ENCODE results near the gene COX6B2.

Gene COX6B2

DNA sequence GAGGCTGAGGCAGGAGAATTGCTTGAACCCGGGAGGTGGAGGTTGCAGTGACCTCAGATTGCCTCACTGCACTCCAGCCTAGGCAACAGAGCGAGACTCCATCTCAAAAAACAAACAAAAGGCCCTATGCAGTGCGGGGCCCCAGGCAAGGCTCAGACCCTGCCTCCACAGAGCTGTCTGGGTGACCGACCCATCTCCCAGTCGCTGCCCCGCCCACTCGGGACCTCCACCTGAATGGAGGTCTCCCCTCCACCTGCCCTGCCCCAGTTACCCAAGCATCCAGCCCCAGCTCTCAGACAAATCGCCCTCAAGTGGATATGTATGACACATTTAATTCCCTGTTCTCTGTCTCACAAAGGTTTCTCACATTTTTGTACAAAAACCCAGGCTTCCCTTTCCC lies 10.7 kb upstream of the COX6B2 start:
- H3K36me3 ChIP-seq (replicated peaks; ENCODE audit: insufficient read depth, low read length): no peaks in the 10 kb centered on the region
- H3K27me3 ChIP-seq (replicated peaks; ENCODE audit: insufficient read depth, low read length): peaks cover 72% of the 10 kb centered on the region
- no peaks in the 10 kb centered on the region for H3F3A ChIP-seq (ENCODE audit: insufficient read depth, low read length)
- TF ChIP-seq, protein P1, sequence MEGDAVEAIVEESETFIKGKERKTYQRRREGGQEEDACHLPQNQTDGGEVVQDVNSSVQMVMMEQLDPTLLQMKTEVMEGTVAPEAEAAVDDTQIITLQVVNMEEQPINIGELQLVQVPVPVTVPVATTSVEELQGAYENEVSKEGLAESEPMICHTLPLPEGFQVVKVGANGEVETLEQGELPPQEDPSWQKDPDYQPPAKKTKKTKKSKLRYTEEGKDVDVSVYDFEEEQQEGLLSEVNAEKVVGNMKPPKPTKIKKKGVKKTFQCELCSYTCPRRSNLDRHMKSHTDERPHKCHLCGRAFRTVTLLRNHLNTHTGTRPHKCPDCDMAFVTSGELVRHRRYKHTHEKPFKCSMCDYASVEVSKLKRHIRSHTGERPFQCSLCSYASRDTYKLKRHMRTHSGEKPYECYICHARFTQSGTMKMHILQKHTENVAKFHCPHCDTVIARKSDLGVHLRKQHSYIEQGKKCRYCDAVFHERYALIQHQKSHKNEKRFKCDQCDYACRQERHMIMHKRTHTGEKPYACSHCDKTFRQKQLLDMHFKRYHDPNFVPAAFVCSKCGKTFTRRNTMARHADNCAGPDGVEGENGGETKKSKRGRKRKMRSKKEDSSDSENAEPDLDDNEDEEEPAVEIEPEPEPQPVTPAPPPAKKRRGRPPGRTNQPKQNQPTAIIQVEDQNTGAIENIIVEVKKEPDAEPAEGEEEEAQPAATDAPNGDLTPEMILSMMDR (IDR thresholded peaks at IDR 0.05; ENCODE audit: low read length): no peak
- no peak for TF ChIP-seq EZH2 (optimal IDR thresholded peaks at IDR 0.05; ENCODE audit: low read depth, low read length)
- TF ChIP-seq EZH2phosphoT487 (IDR thresholded peaks at IDR 0.05; ENCODE audit: low read length): no peak
- H3K79me2 ChIP-seq (ENCODE audit: low read length): no peaks in the 10 kb centered on the region
- no peaks in the 10 kb centered on the region for H3K9me2 ChIP-seq (replicated peaks; ENCODE audit: insufficient read depth, low read length)
- no peaks in the 10 kb centered on the region for H3K9me3 ChIP-seq (replicated peaks; ENCODE audit: insufficient read depth, low read length)
- no peak overlapping the region for H2AFZ ChIP-seq (ENCODE audit: low read length)
- H3K27ac ChIP-seq (ENCODE audit: low read length): no peak overlapping the region
- H3K4me1 ChIP-seq (ENCODE audit: low read length): no peaks in the 10 kb centered on the region
- no peak overlapping the region for H3K4me3 ChIP-seq (ENCODE audit: low read length)
- H4K20me1 ChIP-seq (ENCODE audit: insufficient read depth, low read length): no peaks in the 10 kb centered on the region
- no peak overlapping the region for H3K4me2 ChIP-seq (ENCODE audit: low read depth, low read length)
- no peak for DNase-seq
- no peak overlapping the region for H3K9ac ChIP-seq (ENCODE audit: low read length)

DNA sequence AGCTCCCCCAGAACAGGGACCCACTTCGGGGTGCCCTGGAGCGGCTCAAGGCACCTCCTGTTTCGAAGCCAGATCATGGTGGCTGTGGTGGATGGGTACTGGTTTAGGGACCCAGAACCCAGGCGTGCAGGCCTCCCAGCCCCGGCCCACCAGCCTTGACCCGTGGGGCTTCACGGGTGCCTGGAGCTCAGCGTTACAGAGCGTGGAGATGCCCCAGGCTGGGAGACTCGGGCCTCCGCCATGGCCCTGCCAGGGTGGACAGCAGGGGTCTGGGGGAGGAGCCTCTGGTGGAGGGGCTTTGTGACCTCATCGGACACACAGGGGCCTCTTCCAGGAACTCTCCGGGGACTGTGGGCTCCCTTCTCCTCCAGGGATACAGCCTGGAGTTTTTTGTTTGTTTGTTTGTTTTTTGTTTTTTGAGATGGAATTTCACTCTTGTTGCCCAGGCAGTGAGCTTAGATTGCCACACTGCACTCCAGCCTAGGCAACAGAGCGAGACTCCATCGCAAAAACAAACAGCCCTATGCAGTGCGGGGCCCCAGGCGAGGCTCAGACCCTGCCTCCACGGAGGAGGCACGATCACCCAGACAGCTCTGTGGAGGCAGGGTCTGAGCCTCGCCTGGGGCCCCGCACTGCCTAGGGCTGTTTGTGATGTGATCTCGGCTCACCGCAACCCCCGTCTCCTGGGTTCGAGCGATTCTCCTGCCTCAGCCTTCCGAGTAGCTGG lies 8.6 kb upstream of the COX6B2 start, which contains the start of gene GARIN5B:
Gene GARIN5B, minus strand, starts transcription at position 271 of the 727 bp plus-strand sequence. Its CDS starts 194 bp downstream, at position 77.
- H3K27me3 ChIP-seq (replicated peaks; ENCODE audit: insufficient read depth, low read length): peaks cover 52% of the 10 kb centered on the region
- TF ChIP-seq, protein P1 (IDR thresholded peaks at IDR 0.05; ENCODE audit: low read length): no peak
- no peak for TF ChIP-seq EZH2 (optimal IDR thresholded peaks at IDR 0.05; ENCODE audit: low read depth, low read length)
- no peak for TF ChIP-seq EZH2phosphoT487 (IDR thresholded peaks at IDR 0.05; ENCODE audit: low read length)
- H2AFZ ChIP-seq (ENCODE audit: low read length): no peak within 1 kb of the TSS
- H3F3A ChIP-seq (ENCODE audit: insufficient read depth, low read length): no peaks in the 10 kb centered on the region
- H3K9me3 ChIP-seq (replicated peaks; ENCODE audit: insufficient read depth, low read length): no peaks in the 10 kb centered on the region
- DNase-seq: no peak
- no peak within 1 kb of the TSS for H3K4me3 ChIP-seq (ENCODE audit: low read length)
- peaks cover 5% of the 10 kb centered on the region for H3K4me1 ChIP-seq (ENCODE audit: low read length)
- no peaks in the 10 kb centered on the region for H3K36me3 ChIP-seq (replicated peaks; ENCODE audit: insufficient read depth, low read length)
- H3K4me2 ChIP-seq (ENCODE audit: low read depth, low read length): no peak within 1 kb of the TSS
- no peak within 1 kb of the TSS for H3K9ac ChIP-seq (ENCODE audit: low read length)
- H3K9me2 ChIP-seq (replicated peaks; ENCODE audit: insufficient read depth, low read length): no peaks in the 10 kb centered on the region
- no peak within 1 kb of the TSS for H3K27ac ChIP-seq (ENCODE audit: low read length)
- H4K20me1 ChIP-seq (ENCODE audit: insufficient read depth, low read length): no peaks in the 10 kb centered on the region
- H3K79me2 ChIP-seq (ENCODE audit: low read length): no peaks in the 10 kb centered on the region

DNA sequence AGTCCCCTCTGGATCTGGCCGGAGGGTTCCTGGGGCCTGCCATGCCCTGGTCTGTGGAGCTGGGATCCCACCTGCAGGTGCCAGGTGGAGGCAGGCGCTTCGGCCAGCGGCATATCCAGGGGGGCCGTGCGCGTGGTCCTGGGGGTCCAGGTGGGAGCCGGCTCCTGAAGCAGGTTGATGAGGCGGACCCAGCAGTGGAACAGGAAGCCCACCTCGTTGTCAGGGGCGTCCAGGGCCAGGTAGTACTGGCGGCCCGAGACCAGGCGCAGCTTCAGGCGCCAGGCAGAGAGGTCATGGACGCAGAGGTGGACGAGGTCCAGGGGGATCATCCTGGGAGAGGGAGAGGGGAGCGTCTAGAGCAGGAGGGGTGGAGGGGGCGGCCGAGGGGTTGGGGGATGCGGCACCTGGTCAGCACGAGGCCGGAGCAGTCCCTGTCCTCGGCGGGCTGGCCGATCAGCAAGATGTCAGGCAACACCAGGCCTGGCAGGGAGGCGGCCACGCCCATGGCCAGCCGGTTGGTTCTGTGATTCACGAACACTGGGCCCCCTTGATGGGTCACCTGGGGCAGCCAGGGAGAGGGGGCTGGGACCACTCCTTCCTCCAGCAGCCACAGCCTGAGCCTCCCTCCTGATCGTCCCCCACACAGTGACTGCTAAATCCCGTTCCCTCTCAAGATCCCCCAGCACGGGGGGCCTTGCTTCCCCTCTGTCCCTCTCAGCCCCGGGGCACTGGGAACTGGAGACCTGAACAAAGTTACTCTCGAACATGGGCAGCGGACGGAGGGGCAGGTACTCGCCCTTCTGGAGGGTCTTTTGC lies 7.9 kb upstream of the COX6B2 start:
- H3K79me2 ChIP-seq (ENCODE audit: low read length): no peaks in the 10 kb centered on the region
- H3K4me1 ChIP-seq (ENCODE audit: low read length): peaks cover 5% of the 10 kb centered on the region
- H3K9me3 ChIP-seq (replicated peaks; ENCODE audit: insufficient read depth, low read length): no peaks in the 10 kb centered on the region
- H3K9ac ChIP-seq (ENCODE audit: low read length): no peak overlapping the region
- no peak overlapping the region for H2AFZ ChIP-seq (ENCODE audit: low read length)
- no peak for TF ChIP-seq EZH2phosphoT487 (IDR thresholded peaks at IDR 0.05; ENCODE audit: low read length)
- TF ChIP-seq EZH2 (optimal IDR thresholded peaks at IDR 0.05; ENCODE audit: low read depth, low read length): no peak
- TF ChIP-seq, protein P1 (IDR thresholded peaks at IDR 0.05; ENCODE audit: low read length): no peak
- H3K27ac ChIP-seq (ENCODE audit: low read length): no peak overlapping the region
- no peaks in the 10 kb centered on the region for H3K9me2 ChIP-seq (replicated peaks; ENCODE audit: insufficient read depth, low read length)
- no peaks in the 10 kb centered on the region for H4K20me1 ChIP-seq (ENCODE audit: insufficient read depth, low read length)
- H3K36me3 ChIP-seq (replicated peaks; ENCODE audit: insufficient read depth, low read length): no peaks in the 10 kb centered on the region
- no peak for DNase-seq
- H3F3A ChIP-seq (ENCODE audit: insufficient read depth, low read length): no peaks in the 10 kb centered on the region
- peaks cover 49% of the 10 kb centered on the region for H3K27me3 ChIP-seq (replicated peaks; ENCODE audit: insufficient read depth, low read length)
- H3K4me3 ChIP-seq (ENCODE audit: low read length): no peak overlapping the region
- H3K4me2 ChIP-seq (ENCODE audit: low read depth, low read length): no peak overlapping the region

Data from MM.1S (cell line).